ENCODE data around the gene KLHDC4.

The KLHDC4 gene

DNA sequence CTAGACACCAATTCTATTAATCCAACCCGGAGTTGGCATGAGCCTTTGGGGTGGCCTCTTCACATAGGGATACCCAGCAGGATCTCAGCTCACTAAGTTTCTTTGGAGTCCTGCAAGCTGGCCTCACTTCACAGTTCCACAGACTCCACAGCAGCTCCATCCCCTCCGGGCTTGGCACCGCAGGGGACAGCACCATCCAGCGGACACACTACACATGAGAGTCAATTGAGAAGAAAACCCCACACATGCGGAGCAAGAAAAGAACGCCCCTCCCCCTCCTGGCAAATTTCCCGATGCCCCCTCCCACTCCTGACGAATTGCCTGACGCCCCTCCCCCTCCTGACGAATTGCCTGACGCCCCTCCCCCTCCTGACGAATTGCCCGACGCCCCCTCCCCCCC is 31.1 kb downstream of the KLHDC4 start:
- TF ChIP-seq EZH2 (IDR thresholded peaks at IDR 0.05; ENCODE audit: borderline replicate concordance, low read depth, low read length, severe bottlenecking) = no peak
- peaks cover 50% of the 10 kb centered on the region for H3K79me2 ChIP-seq (ENCODE audit: insufficient read depth, low read length)
- no peak overlapping the region for H3K4me3 ChIP-seq (ENCODE audit: low read depth in 1 of 2, low read length in 2 of 2)
- no peak overlapping the region for H2AFZ ChIP-seq (ENCODE audit: low read depth, low read length)
- H4K20me1 ChIP-seq (ENCODE audit: insufficient read depth, low read length) = peaks cover 34% of the 10 kb centered on the region
- no peaks in the 10 kb centered on the region for H3K4me1 ChIP-seq (ENCODE audit: insufficient read depth, low read length)
- ATAC-seq (ENCODE audit: insufficient read depth, low read depth) (no peak), DNase-seq (no peak)
- no peak overlapping the region for H3K9ac ChIP-seq (ENCODE audit: low read depth, low read length)
- H3K27me3 ChIP-seq (ENCODE audit: insufficient read depth, low read length, poor library complexity) = no peaks in the 10 kb centered on the region
- no peak overlapping the region for H3K4me2 ChIP-seq (ENCODE audit: insufficient read depth, low read length)
- peaks cover 69% of the 10 kb centered on the region for H3K36me3 ChIP-seq (ENCODE audit: insufficient read depth, low read length)
- no peak overlapping the region for H3K27ac ChIP-seq (ENCODE audit: low read length)
- H3K9me3 ChIP-seq (ENCODE audit: insufficient read depth, low read length, severe bottlenecking) = no peaks in the 10 kb centered on the region

DNA sequence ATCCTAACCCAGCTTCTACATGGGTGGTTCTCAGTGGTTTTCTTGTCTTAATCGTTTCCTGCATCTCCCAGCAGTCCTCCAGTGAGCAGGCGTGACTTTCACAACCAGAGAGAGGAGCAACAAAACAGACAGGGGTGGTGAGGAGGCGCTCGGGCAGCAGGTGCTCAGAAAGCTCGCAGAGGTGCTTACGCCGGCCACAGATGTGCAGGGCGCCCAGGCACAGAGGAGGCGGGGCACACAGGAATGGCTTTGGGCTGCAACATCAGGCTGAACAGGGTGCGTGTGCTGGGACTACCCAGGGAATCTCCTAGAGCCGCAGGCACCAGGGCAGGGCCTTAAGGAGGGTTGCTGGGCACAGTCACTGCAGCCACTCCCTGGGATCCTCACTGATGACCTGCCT is 32.6 kb downstream of the KLHDC4 start:
- H3K79me2 ChIP-seq (ENCODE audit: insufficient read depth, low read length) = peaks cover 45% of the 10 kb centered on the region
- H3K9me3 ChIP-seq (ENCODE audit: insufficient read depth, low read length, severe bottlenecking) = no peaks in the 10 kb centered on the region
- peaks cover 77% of the 10 kb centered on the region for H3K36me3 ChIP-seq (ENCODE audit: insufficient read depth, low read length)
- no peaks in the 10 kb centered on the region for H3K27me3 ChIP-seq (ENCODE audit: insufficient read depth, low read length, poor library complexity)
- H4K20me1 ChIP-seq (ENCODE audit: insufficient read depth, low read length) = peaks cover 32% of the 10 kb centered on the region
- ATAC-seq (ENCODE audit: insufficient read depth, low read depth) = no peak
- H3K27ac ChIP-seq (ENCODE audit: low read length) = no peak overlapping the region
- H2AFZ ChIP-seq (ENCODE audit: low read depth, low read length) = no peak overlapping the region
- TF ChIP-seq, protein P1, sequence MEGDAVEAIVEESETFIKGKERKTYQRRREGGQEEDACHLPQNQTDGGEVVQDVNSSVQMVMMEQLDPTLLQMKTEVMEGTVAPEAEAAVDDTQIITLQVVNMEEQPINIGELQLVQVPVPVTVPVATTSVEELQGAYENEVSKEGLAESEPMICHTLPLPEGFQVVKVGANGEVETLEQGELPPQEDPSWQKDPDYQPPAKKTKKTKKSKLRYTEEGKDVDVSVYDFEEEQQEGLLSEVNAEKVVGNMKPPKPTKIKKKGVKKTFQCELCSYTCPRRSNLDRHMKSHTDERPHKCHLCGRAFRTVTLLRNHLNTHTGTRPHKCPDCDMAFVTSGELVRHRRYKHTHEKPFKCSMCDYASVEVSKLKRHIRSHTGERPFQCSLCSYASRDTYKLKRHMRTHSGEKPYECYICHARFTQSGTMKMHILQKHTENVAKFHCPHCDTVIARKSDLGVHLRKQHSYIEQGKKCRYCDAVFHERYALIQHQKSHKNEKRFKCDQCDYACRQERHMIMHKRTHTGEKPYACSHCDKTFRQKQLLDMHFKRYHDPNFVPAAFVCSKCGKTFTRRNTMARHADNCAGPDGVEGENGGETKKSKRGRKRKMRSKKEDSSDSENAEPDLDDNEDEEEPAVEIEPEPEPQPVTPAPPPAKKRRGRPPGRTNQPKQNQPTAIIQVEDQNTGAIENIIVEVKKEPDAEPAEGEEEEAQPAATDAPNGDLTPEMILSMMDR (IDR thresholded peaks at IDR 0.05; ENCODE audit: borderline replicate concordance, extremely low read depth, low read length, poor library complexity, severe bottlenecking) = no peak
- no peak for TF ChIP-seq EZH2 (IDR thresholded peaks at IDR 0.05; ENCODE audit: borderline replicate concordance, low read depth, low read length, severe bottlenecking)
- no peaks in the 10 kb centered on the region for H3K4me1 ChIP-seq (ENCODE audit: insufficient read depth, low read length)
- no peak overlapping the region for H3K4me2 ChIP-seq (ENCODE audit: insufficient read depth, low read length)
- DNase-seq = no peak
- no peak overlapping the region for H3K9ac ChIP-seq (ENCODE audit: low read depth, low read length)
- H3K4me3 ChIP-seq (ENCODE audit: low read depth in 1 of 2, low read length in 2 of 2) = no peak overlapping the region

DNA sequence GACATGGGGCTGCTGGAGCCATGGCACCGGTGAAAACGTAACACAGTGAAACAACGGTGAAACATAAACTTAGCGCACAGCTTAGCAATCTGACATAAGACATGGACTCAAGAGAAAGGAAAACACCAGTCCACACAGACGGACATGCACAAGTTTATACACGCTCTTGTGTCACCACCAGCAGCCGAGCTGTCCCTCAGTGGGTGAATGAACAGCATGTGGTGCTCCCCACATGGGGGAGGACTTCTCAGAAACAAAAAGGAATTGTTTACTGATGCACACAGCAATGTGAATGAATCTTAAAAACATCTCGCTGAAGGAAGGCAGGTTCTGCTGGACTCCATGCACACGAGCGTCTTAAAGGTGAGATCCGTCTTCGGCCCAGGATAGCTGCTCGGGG is 34.2 kb downstream of the KLHDC4 start:
- H3K36me3 ChIP-seq (ENCODE audit: insufficient read depth, low read length) = peaks cover 80% of the 10 kb centered on the region
- H3K9ac ChIP-seq (ENCODE audit: low read depth, low read length) = no peak overlapping the region
- no peak overlapping the region for H3K27ac ChIP-seq (ENCODE audit: low read length)
- TF ChIP-seq, protein P1 (IDR thresholded peaks at IDR 0.05; ENCODE audit: borderline replicate concordance, extremely low read depth, low read length, poor library complexity, severe bottlenecking) = no peak
- TF ChIP-seq EZH2 (IDR thresholded peaks at IDR 0.05; ENCODE audit: borderline replicate concordance, low read depth, low read length, severe bottlenecking) = no peak
- no peaks in the 10 kb centered on the region for H3K27me3 ChIP-seq (ENCODE audit: insufficient read depth, low read length, poor library complexity)
- H3K4me1 ChIP-seq (ENCODE audit: insufficient read depth, low read length) = no peaks in the 10 kb centered on the region
- no peak overlapping the region for H2AFZ ChIP-seq (ENCODE audit: low read depth, low read length)
- no peak for DNase-seq
- no peak for ATAC-seq (ENCODE audit: insufficient read depth, low read depth)
- H3K9me3 ChIP-seq (ENCODE audit: insufficient read depth, low read length, severe bottlenecking) = no peaks in the 10 kb centered on the region
- peaks cover 33% of the 10 kb centered on the region; the same call in 1 of the 2 replicates for H4K20me1 ChIP-seq (ENCODE audit: insufficient read depth, low read length)
- H3K79me2 ChIP-seq (ENCODE audit: insufficient read depth, low read length) = peaks cover 36% of the 10 kb centered on the region
- no peak overlapping the region for H3K4me3 ChIP-seq (ENCODE audit: low read depth in 1 of 2, low read length in 2 of 2)
- H3K4me2 ChIP-seq (ENCODE audit: insufficient read depth, low read length) = no peak overlapping the region

DNA sequence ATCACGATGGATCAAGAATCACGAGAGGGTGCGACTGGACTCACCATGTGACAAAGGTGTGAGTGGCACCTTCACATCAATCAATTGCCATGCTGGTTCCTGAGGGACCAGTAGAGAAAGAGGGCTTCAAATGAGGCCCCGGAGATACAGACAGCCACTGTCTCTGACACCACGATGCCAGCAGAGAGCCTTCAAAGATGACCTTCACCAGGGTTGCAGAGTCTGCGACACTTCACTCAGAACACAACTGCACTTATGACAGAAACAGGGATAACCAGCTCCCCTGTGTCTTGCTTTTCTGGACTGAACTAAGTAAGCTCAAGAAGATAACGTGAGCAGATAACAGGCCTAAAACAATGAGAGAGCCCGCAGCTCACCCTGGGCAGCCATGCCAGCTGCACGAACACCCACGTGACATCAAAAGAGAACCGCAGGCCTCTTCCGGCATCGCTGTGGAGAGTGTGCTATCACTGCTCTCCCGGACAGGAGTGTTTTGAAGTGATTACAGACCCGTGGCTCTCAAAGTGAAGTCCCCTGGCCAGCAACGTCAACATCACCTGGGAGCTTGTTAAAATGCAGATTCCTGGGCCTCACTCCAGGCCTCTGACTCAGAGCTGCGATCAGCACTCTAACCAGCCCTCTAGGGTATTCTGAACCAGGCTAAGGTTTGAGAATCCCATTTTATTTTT is 36.4 kb downstream of the KLHDC4 start:
- H3K4me1 ChIP-seq (ENCODE audit: insufficient read depth, low read length) = no peaks in the 10 kb centered on the region
- TF ChIP-seq, protein P1 (IDR thresholded peaks at IDR 0.05; ENCODE audit: borderline replicate concordance, extremely low read depth, low read length, poor library complexity, severe bottlenecking) = no peak
- TF ChIP-seq EZH2 (IDR thresholded peaks at IDR 0.05; ENCODE audit: borderline replicate concordance, low read depth, low read length, severe bottlenecking) = no peak
- ATAC-seq (ENCODE audit: insufficient read depth, low read depth) = no peak

More for the DNA sequence above, 36.4 kb downstream of the KLHDC4 start:
- Histone ChIP-seq H3K79me2 (ENCODE audit: insufficient read depth, low read length) (peaks cover 22% of the 10 kb centered on the region), H3K27me3 (ENCODE audit: insufficient read depth, low read length, poor library complexity) (no peaks in the 10 kb centered on the region), H3K36me3 (ENCODE audit: insufficient read depth, low read length) (peaks cover 78% of the 10 kb centered on the region), H3K4me3 (ENCODE audit: low read depth in 1 of 2, low read length in 2 of 2) (no peak overlapping the region), H4K20me1 (ENCODE audit: insufficient read depth, low read length) (peaks cover 25% of the 10 kb centered on the region; the same call in 1 of the 2 replicates), H3K9ac (ENCODE audit: low read depth, low read length) (no peak overlapping the region), H2AFZ (ENCODE audit: low read depth, low read length) (no peak overlapping the region), H3K27ac (ENCODE audit: low read length) (no peak overlapping the region), H3K9me3 (ENCODE audit: insufficient read depth, low read length, severe bottlenecking) (no peaks in the 10 kb centered on the region), H3K4me2 (ENCODE audit: insufficient read depth, low read length) (no peak overlapping the region)
- no peak for DNase-seq

Measured in DND-41 (cell line).